ENCODE measurements around the gene TRAK1.

GRCh38 chr3:42116466-42116865, 25.3 kb downstream of the TRAK1 start:
- no peak for TF ChIP-seq POLR2A (IDR thresholded peaks at IDR 0.05; ENCODE audit: low read length)
- TF ChIP-seq GATA1 (IDR thresholded peaks at IDR 0.05; ENCODE audit: low read depth, low read length): no peak
